GM15510 (cell line): ENCODE data around the gene CRB1.

Experiments
- POLR2A ChIP-seq: IDR thresholded peaks from 3 replicates; pipeline ENCODE4 v1.6.1; 2011; ENCODE audit warnings: borderline replicate concordance; ENCODE audit not compliant: insufficient read length; ENCODE audit errors: extremely low read depth

The CRB1 gene

DNA sequence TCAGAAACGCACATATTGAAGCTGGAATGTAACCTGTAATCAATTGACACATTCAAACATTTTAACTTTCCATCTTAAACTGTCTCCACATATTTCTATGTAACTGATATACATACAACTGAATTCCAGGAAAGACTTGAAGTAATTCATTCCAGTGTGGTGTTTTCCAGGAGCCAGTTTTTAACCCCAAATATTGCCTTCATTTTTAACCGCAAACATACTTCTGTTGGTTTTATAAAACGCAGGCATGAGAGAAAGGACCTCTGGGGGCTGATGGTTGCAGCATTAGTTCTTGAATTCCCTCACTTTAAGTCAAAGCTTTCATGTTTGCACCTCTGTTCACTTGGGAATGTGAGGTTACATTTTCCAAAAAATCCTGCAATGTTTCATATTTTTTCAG lies 204.1 kb downstream of the CRB1 start:
- no peak for TF ChIP-seq POLR2A

GRCh38 chr1:197480446-197480845 lies 212.4 kb downstream of the CRB1 start:
- no peak for TF ChIP-seq POLR2A

GRCh38 chr1:197481101-197481500 lies 213.0 kb downstream of the CRB1 start:
- no peak for TF ChIP-seq POLR2A

- TF ChIP-seq POLR2A: no peak
Observed at GRCh38 chr1:197485790-197486189, 217.7 kb downstream of the CRB1 start.

GRCh38 chr1:197486946-197487345 lies 218.9 kb downstream of the CRB1 start:
- TF ChIP-seq POLR2A: no peak

DNA sequence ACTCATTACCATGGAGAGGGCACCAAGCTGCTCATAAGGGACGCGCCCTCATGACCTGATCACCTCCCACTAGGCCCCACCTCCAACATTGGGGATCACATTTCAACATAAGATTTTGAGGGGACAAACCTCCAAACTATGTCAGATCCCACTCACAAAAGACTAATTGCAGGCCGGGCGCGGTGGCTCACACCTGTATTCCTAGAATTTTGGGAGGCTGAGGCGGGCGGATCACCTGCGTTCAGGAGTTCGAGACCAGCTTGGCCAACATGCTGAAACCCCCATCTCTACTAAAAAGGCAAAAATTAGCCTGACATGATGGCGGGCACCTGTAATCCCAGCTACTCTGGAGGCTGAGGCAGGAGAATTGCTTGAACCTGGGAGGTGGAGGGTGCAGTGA lies 228.7 kb downstream of the CRB1 start:
- no peak for TF ChIP-seq POLR2A

GRCh38 chr1:197510691-197511378 lies 242.8 kb downstream of the CRB1 start:
- TF ChIP-seq POLR2A: no peak

GRCh38 chr1:197515421-197515820 lies 247.4 kb downstream of the CRB1 start:
- no peak for TF ChIP-seq POLR2A

DNA sequence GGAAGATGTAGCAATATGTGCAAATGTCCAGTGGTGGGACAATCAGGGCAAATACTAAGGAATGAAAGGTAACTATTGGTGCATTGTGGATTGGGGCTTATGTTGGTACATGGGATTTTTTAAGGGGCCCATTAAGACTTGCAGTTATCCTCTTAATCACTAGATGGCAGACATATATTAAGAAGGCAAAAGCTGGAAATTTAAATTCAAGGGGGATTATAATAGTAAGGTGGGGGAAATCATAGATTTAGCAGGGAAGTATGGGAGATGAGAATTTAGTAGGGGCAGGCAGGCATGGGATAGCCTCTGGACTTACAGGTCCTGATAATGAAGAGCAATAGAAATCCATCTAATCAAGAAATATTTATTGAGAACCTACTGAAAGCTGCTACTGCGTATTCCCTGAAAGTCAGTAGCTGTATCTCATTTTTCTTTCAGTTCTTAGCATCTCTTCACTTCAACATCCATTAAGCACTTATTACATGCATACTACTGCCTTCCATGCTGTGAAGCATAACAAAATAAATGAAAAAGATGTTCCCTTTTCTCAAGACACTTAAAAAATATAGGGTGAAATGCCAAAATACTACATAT lies 251.8 kb downstream of the CRB1 start:
- no peak for TF ChIP-seq POLR2A

DNA sequence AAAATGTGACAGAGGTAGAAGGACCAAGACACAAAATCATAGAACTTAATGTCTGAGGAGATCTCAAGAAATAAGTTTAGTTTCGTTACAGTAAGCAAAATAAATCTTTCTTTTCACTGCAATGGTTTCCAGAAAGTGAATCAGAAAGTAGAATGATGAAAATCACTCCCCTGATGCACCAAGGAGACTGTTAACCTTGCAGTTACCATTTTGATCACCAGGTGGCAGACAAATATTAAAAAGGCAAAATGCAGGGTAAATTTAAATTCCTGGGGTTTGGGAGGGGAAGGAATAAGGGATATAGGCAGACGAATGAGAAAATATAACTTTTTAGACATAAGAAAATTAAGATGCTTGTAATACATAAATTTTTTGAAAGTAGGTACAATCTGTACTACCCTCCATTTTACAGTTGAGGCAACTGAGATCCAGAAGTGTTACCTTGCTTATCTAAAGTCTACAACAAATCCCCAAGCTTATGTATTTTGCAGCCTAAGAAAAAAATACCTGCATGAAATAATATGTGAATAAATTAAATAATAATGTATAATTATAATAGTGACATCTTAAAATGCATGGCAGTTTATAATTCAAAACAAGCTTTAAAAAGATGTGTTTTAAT lies 253.2 kb downstream of the CRB1 start:
- TF ChIP-seq POLR2A: no peak

- TF ChIP-seq POLR2A: no peak
Observed at GRCh38 chr1:197526736-197527371, 258.8 kb downstream of the CRB1 start.
